GM23338 (cell line): Measurements from ENCODE around the gene VSTM1.

Experiments
- CREB1 ChIP-seq: fragments of 250-450 bp; sonication (Bioruptor Pico); IDR thresholded peaks from 2 replicates; pipeline ENCODE4 v1.5.0; 2020; ENCODE audit warnings: low read depth, mild to moderate bottlenecking, moderate library complexity
- CTCF ChIP-seq, 2 experiments: fragments of 200-600 bp in 1 of 2; sonication (generic) in 1 of 2; conservative IDR thresholded peaks; 2 replicates each; pipeline versions ENCODE4 v1.5.1 to v1.6.1; 2016 to 2017; ENCODE audit warnings: antibody characterized with exemption in 2 of 2, low read depth in 2 of 2, mild to moderate bottlenecking in 2 of 2, moderate library complexity in 1 of 2
- ETS1 ChIP-seq: IDR thresholded peaks from 2 replicates; pipeline ENCODE4 v1.6.1; 2016; ENCODE audit warnings: antibody characterized with exemption
- EZH2 ChIP-seq: fragments of 200-600 bp; sonication (generic); IDR thresholded peaks from one replicate; pipeline ENCODE4 v1.8.0; 2017; ENCODE audit warnings: antibody characterized with exemption, mild to moderate bottlenecking, low read depth; ENCODE audit not compliant: unreplicated experiment
- EZH2phosphoT487 ChIP-seq: fragments of 200-600 bp; sonication (generic); IDR thresholded peaks from one replicate; pipeline ENCODE4 v1.8.1; 2018; ENCODE audit warnings: antibody characterized with exemption; ENCODE audit not compliant: unreplicated experiment
- JUNB ChIP-seq: IDR thresholded peaks from one replicate; pipeline ENCODE4 v1.6.1; 2016; ENCODE audit warnings: antibody characterized with exemption; ENCODE audit not compliant: unreplicated experiment
- NANOG ChIP-seq: IDR thresholded peaks from 2 replicates; pipeline ENCODE4 v1.6.1; 2016; ENCODE audit warnings: antibody characterized with exemption, borderline replicate concordance
- POLR2AphosphoS5 ChIP-seq: IDR thresholded peaks from 2 replicates; pipeline ENCODE4 v1.6.1; 2016; ENCODE audit warnings: antibody characterized with exemption, low read depth
- STAT1 ChIP-seq: IDR thresholded peaks from one replicate; pipeline ENCODE4 v1.6.1; 2016; ENCODE audit warnings: antibody characterized with exemption; ENCODE audit not compliant: unreplicated experiment
- ZNF114 ChIP-seq: fragments of 250-450 bp; sonication (Bioruptor Pico); IDR thresholded peaks from 2 replicates; pipeline ENCODE4 v1.5.0; 2020; ENCODE audit warnings: mild to moderate bottlenecking, moderate library complexity
- ZNF331 ChIP-seq: fragments of 250-450 bp; sonication (Bioruptor Pico); IDR thresholded peaks from 2 replicates; pipeline ENCODE4 v1.5.0; 2020; ENCODE audit warnings: low read depth, mild to moderate bottlenecking, moderate library complexity
- ZNF462 ChIP-seq: fragments of 250-450 bp; sonication (Bioruptor Pico); IDR thresholded peaks from 2 replicates; pipeline ENCODE4 v1.5.0; 2020; ENCODE audit warnings: mild to moderate bottlenecking, moderate library complexity
- TF ChIP-seq, protein P1 (sequence below): IDR thresholded peaks from one replicate; pipeline ENCODE4 v1.6.1; 2018; ENCODE audit warnings: antibody characterized with exemption; ENCODE audit not compliant: unreplicated experiment

GRCh38 chr19:54023191-54023590, 40.5 kb downstream of the VSTM1 start:
- TF ChIP-seq CTCF (conservative IDR thresholded peaks at IDR 0.05; ENCODE audit: low read depth in 2 of 2) (no peak), EZH2 (no peak), CREB1 (CRISPR knock-in tag) (no peak), POLR2AphosphoS5 (no peak), JUNB (no peak), EZH2phosphoT487 (no peak), ZNF114 (CRISPR knock-in tag) (no peak), ETS1 (no peak), STAT1 (no peak), ZNF462 (CRISPR knock-in tag) (no peak), NANOG (no peak), ZNF331 (CRISPR knock-in tag) (no peak)
- TF ChIP-seq, protein P1, sequence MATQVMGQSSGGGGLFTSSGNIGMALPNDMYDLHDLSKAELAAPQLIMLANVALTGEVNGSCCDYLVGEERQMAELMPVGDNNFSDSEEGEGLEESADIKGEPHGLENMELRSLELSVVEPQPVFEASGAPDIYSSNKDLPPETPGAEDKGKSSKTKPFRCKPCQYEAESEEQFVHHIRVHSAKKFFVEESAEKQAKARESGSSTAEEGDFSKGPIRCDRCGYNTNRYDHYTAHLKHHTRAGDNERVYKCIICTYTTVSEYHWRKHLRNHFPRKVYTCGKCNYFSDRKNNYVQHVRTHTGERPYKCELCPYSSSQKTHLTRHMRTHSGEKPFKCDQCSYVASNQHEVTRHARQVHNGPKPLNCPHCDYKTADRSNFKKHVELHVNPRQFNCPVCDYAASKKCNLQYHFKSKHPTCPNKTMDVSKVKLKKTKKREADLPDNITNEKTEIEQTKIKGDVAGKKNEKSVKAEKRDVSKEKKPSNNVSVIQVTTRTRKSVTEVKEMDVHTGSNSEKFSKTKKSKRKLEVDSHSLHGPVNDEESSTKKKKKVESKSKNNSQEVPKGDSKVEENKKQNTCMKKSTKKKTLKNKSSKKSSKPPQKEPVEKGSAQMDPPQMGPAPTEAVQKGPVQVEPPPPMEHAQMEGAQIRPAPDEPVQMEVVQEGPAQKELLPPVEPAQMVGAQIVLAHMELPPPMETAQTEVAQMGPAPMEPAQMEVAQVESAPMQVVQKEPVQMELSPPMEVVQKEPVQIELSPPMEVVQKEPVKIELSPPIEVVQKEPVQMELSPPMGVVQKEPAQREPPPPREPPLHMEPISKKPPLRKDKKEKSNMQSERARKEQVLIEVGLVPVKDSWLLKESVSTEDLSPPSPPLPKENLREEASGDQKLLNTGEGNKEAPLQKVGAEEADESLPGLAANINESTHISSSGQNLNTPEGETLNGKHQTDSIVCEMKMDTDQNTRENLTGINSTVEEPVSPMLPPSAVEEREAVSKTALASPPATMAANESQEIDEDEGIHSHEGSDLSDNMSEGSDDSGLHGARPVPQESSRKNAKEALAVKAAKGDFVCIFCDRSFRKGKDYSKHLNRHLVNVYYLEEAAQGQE: no peak
